GM12878 (cell line): Measurements from ENCODE around the gene PHC2. TPM values are rescaled to one million over a fixed set of nuclear protein-coding genes. Genes with fewer than 3 reads are reported as not detected.

Experiments used
- ATAC-seq: fragments of 200-7000 bp; cut with Tn5 transposase; 3 replicates; pipeline ENCODE4 v1.9.1; 2020; ENCODE audit warnings: mild to moderate bottlenecking, moderate library complexity
- BruUV-seq: library from RNA; stranded (reverse); fragments of 400-500 nt; replicated peaks from 2 replicates; lab custom pipeline; 2021; lab: Mats Ljungman, UMichigan
- CTCF ChIA-PET: fragments of 300-600 bp; sonication (Branson Sonifier 250); formaldehyde crosslinking; extraction: SDS; loops from one replicate; lab custom pipeline; 2021; ENCODE audit warnings: inconsistent platforms; lab: Yijun Ruan, JAX
- POLR2A ChIA-PET: fragments of 350-600 bp; formaldehyde crosslinking; extraction: SDS; loops from one replicate; lab custom pipeline; 2021; ENCODE audit warnings: inconsistent platforms; lab: Charles Lee
- RAD21 ChIA-PET: fragments of 300-600 bp; sonication (Branson Sonifier 250); formaldehyde crosslinking; loops from one replicate; lab custom pipeline; 2023; ENCODE audit warnings: antibody characterized with exemption; ENCODE audit not compliant: unreplicated experiment; lab: Charles Lee
- SMC1A ChIA-PET: fragments of 300-600 bp; sonication (Branson Sonifier 250); formaldehyde crosslinking; loops from one replicate; lab custom pipeline; 2023; ENCODE audit not compliant: unreplicated experiment, uncharacterized antibody; lab: Charles Lee
- DNase-seq: peaks from one replicate; pipeline ENCODE4 v3.0.0-alpha.2; 2011; ENCODE audit warnings: low read depth, low spot score
- FAIRE-seq: peaks from 3 replicates; lab custom pipeline; 2011; peaks lifted over from hg19 to GRCh38; lab: Jason Lieb, UNC
- H2AFZ ChIP-seq: 2 replicates; pipeline ENCODE4 v1.6.0; 2011; ENCODE audit warnings: low read depth, low read length, control low read depth; ENCODE audit not compliant: control insufficient read depth
- H3K27ac ChIP-seq: 2 replicates; pipeline ENCODE4 v1.5.1; 2011; ENCODE audit warnings: control low read depth; ENCODE audit not compliant: control insufficient read depth, insufficient read depth
- H3K27me3 ChIP-seq, 2 experiments: replicated peaks in 1 of 2; 2 replicates each; pipeline versions ENCODE4 v1.6.0 to v1.6.1; 2011; ENCODE audit warnings: low read length in 1 of 2; ENCODE audit not compliant: control insufficient read depth in 2 of 2, insufficient read depth in 2 of 2
- H3K36me3 ChIP-seq, 2 experiments: 2 replicates each; pipeline ENCODE4 v1.5.1; 2011; ENCODE audit warnings: low read length in 1 of 2; ENCODE audit not compliant: control insufficient read depth in 2 of 2, insufficient read depth in 2 of 2
- H3K4me1 ChIP-seq: 2 replicates; pipeline ENCODE4 v1.6.1; 2011; ENCODE audit warnings: mild to moderate bottlenecking, low read length, moderate library complexity, mixed read lengths; ENCODE audit not compliant: control insufficient read depth, insufficient read depth
- H3K4me2 ChIP-seq: 2 replicates; pipeline ENCODE4 v1.6.0; 2011; ENCODE audit warnings: control low read depth; ENCODE audit not compliant: control insufficient read depth, insufficient read depth
- H3K4me3 ChIP-seq: fragments of 200-600 bp; sonication (generic); 2 replicates; pipeline ENCODE4 v1.5.1; 2016
- H3K79me2 ChIP-seq: 2 replicates; pipeline ENCODE4 v1.6.0; 2011; ENCODE audit warnings: low read length; ENCODE audit not compliant: control insufficient read depth, insufficient read depth
- H3K9ac ChIP-seq: 2 replicates; pipeline ENCODE4 v1.8.0; 2011; ENCODE audit warnings: low read length, control low read depth, mixed read lengths; ENCODE audit not compliant: control insufficient read depth, insufficient read depth
- H3K9me3 ChIP-seq: replicated peaks from 3 replicates; pipeline ENCODE4 v1.5.1; 2011; ENCODE audit warnings: mild to moderate bottlenecking, low read length; ENCODE audit not compliant: control insufficient read depth, insufficient read depth
- H4K20me1 ChIP-seq: 2 replicates; pipeline ENCODE4 v1.6.0; 2011; ENCODE audit not compliant: control insufficient read depth, insufficient read depth
- CEBPZ ChIP-seq: fragments of 150-350 bp; IDR thresholded peaks from 2 replicates; pipeline ENCODE4 v1.6.1; 2016; ENCODE audit warnings: low read depth, low read length
- LARP7 ChIP-seq: fragments of 450-650 bp; IDR thresholded peaks from 2 replicates; pipeline ENCODE4 v1.6.1; 2017; ENCODE audit warnings: mild to moderate bottlenecking
- SMAD1 ChIP-seq: fragments of 450-650 bp; IDR thresholded peaks from 2 replicates; pipeline ENCODE4 v1.6.1; 2018; ENCODE audit warnings: mild to moderate bottlenecking, low read depth; ENCODE audit not compliant: partially characterized antibody
- ZNF24 ChIP-seq: fragments of 450-650 bp; IDR thresholded peaks from 2 replicates; pipeline ENCODE4 v1.6.1; 2017; ENCODE audit warnings: antibody characterized with exemption, mild to moderate bottlenecking
- WGBS: methylation state at CpG from one replicate; pipeline ENCODE4 v1.1.6; 2016; ENCODE audit warnings: low lambda C conversion rate; ENCODE audit not compliant: insufficient replicate concordance, insufficient coverage; ENCODE audit errors: missing lambda C conversion rate; 5-methylcytosine and 5-hydroxymethylcytosine counted together
- in situ Hi-C: fragments of 300-500 bp; cut with MboI; formaldehyde crosslinking; loops from 9 replicates; pipeline ENCODE4 v1.14.3; 2018; ENCODE audit warnings: mixed read lengths
- intact Hi-C: fragments of 100-400 bp; cut with micrococcal nuclease; formaldehyde crosslinking; loops from one replicate; pipeline ENCODE4 v1.14.2; 2022; ENCODE audit not compliant: unreplicated experiment
- polyA plus RNA-seq, 11 experiments: library from polyadenylated mRNA; depleted of rRNA in 4 of 11; unstranded in 6 of 11; stranded (reverse) in 5 of 11; fragments of >200 nt; fragmentation: Nextera tagmentation in 4 of 11; fragmentation: Illumina TruSeq in 1 of 11; extraction: Ambion mirVana in 4 of 11; extraction: Trizol in 1 of 11; gene quantifications; 1 replicate in 1 of 11; 2 replicates in 10 of 11; pipeline versions ENCODE4 v1.2.1 to v1.2.3, GENCODE V29; 2011 to 2016; ENCODE audit warnings: inconsistent platforms in 2 of 11, missing spikeins in 2 of 11, low read depth in 1 of 11
- total RNA-seq, 4 experiments: library from RNA; depleted of rRNA in 3 of 4; stranded (reverse); fragments of >200 nt in 3 of 4; fragmentation: Illumina TruSeq in 1 of 4; extraction: Trizol in 1 of 4; gene quantifications; 2 replicates each; pipeline versions ENCODE4 v1.2.1 to v1.2.3, GENCODE V29; 2013 to 2021

The PHC2 gene
- total and polyA plus RNA-seq, 10 of the 15 experiments (the other 5 are each of a cell fraction or from before 2014, with no cell fraction given), result 2.0 to 35.9 (median 16.4) TPM

- no peak for TF ChIP-seq CEBPZ
- TF ChIP-seq SMAD1, result no peak
Measured at GRCh38 chr1:33441088-33441745, 10.3 kb upstream of the PHC2 start (continued).

DNA sequence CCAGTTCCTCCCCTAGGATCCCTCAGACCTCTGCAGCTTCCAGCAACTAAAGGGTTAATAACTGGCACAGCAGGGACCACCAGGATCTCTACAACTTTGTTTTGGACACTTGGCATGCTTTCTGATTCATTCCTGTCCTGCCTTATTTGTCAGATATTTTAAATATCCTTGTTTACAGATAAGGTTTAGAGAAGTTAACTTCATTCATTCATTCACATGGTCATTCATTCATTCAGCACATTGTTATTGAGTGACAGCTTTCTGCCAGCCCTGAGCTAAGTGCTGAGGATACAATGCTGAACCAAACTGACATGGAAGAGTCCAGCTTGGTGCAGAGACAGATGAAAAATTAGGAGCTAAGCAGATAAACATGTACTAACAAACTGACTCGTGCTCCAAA lies 8.8 kb upstream of the PHC2 start:
- ChIA-PET POLR2A (no interaction called here), CTCF (interaction anchor here (1.5 to 2.0 kb wide), 2 partner anchors 32 to 144 kb away, joined by 3 to 7 read pairs; no protein-coding TSS in a partner anchor), SMC1A (no interaction called here), RAD21 (no interaction called here)
- Histone ChIP-seq H3K27ac (no peak overlapping the region), H3K4me1 (no peaks in the 10 kb centered on the region), H3K36me3 (no peaks in the 10 kb centered on the region), H4K20me1 (no peaks in the 10 kb centered on the region; the same call in 1 of the 2 replicates), H3K4me3 (no peak overlapping the region), H3K4me2 (no peak overlapping the region), H3K27me3 (peaks cover 5% of the 10 kb centered on the region in 2 experiments; a peak in 3 of 4 replicates), H3K79me2 (no peaks in the 10 kb centered on the region), H3K9ac (no peak overlapping the region), H3K9me3 (no peaks in the 10 kb centered on the region; the same call in 1 of the 3 replicates), H2AFZ (no peak overlapping the region)
- no TSS peak for BruUV-seq
- in situ Hi-C loops (no loop called here), intact Hi-C loops (no loop called here)
- 0% methylated on average over 1 of the region's 1 CpG for WGBS
- no peak for FAIRE-seq
- TF ChIP-seq ZNF24 (peak; percentile 68), LARP7 (no peak)
- DNase-seq, result no peak
- no peak for ATAC-seq
